Activated T-cell treated with anti-CD3 and anti-CD28 coated beads, Interleukin-2, amount 50 U/mL, for 48 hours (primary cell): ENCODE data around the gene ADAM23.
A peak's percentile ranks its signal among the peaks of the same experiment; 100 is the strongest.
"Not testable (repeated sequence)": the region's sequence is repeated elsewhere in the genome, so short reads cannot be mapped to it uniquely, and the experiment has no call there.

Source experiments
- DNase-seq, 2 experiments: peaks; one replicate each; pipeline ENCODE4 v3.0.0-alpha.2; 2020

ADAM23 gene

GRCh38 chr2:206442833-206443734, at the start of gene ADAM23:
TSS of gene ADAM23 (plus strand) at chr2:206443532. CDS start at chr2:206443867, 335 bp downstream.
- peak; percentile 62 to 68 for DNase-seq

GRCh38 chr2:206396211-206396610, 47.1 kb upstream of the ADAM23 start:
- no peak for DNase-seq

- DNase-seq, result not testable (repeated sequence)
Measured at GRCh38 chr2:206402956-206403569, 40.3 kb upstream of the ADAM23 start.

DNA sequence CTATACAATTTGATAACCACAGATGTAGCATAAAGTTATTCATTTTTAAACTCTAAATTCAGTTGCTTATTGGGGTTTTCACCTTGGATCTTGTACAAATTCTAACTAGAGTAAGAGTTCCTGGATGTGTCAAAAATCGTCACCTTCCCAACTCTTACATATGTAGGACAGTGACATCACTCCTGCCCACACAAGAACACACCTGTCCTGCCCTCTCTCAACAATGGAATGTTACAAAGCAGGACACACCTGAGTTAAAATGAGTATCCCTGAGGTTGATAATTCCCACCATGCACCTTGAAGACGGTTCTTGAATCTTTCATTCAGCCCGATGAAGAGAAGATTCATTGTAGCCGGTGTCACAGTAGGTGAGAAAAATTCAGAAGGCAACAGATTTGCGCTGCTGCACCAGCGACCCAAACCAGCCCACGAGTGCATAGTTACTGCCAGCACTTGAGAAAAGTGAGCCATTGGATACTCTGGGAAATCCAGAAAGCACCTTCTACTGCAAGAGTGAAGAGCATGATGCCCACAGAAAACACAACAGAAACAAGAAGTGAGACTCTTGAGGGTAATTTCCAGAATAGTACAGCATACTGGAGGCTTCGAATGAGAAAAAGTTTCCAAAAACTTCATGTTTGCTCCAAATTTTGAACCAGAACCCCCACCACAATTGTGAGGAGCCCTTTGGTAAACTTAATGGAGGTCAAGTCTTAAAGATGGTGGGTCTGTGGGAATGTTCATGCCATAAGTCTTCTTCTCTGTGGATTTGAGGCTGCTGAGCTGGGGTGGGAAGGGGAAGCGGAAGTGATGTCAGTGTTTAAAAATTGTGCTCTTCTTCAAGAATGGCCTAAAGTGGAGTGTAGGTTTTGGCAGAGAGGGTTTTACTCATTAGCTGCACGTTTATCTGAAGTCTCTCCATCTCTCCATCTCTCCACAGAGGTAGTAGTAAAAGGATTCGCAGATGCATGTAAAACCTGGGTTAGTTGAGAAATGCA, 34.7 kb upstream of the ADAM23 start:
- no peak for DNase-seq

- no peak for DNase-seq
Measured at GRCh38 chr2:206410714-206411113, 32.6 kb upstream of the ADAM23 start.

- DNase-seq, result no peak
Measured at GRCh38 chr2:206415618-206416243, 27.6 kb upstream of the ADAM23 start.

DNA sequence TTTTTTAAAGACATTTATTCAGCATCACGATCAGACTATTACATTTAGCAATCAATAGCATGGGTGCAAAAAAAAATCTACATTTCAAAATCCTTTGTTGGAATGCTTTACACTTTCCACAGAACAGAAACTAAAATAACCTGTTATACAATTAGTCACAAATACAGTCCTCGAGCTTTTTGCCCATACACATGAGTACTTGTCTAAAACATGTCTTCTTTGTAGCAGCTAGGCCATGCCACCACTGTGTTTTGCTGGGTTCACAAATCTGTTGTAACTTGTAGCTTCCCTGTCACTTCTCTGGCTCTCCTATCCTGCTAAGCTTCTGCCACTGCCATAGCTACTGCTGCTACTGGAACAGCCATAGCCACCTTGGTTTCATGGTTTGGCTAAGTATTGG, 24.4 kb upstream of the ADAM23 start:
- DNase-seq, result no peak

- no peak for DNase-seq
Measured at GRCh38 chr2:206420721-206421120, 22.6 kb upstream of the ADAM23 start.

DNA sequence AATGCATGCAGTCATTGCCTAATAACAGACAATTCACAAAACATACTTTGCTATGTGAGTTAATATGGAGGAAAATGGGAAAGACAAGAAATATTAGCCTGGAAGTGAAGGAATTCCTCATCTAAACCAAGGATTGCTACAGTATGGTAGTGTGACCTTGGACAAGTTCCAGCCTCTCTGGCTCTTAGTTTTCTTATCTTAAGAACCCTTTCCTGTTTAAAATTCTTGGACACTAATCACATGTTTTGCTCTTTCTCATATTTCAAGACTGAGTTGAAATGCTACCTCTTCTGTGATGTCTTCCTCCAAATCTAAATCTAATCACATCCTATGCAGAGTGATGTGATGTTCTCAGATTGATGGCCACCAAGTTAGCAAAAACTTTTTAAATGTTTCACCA, 20.8 kb upstream of the ADAM23 start:
- DNase-seq, result no peak

DNA sequence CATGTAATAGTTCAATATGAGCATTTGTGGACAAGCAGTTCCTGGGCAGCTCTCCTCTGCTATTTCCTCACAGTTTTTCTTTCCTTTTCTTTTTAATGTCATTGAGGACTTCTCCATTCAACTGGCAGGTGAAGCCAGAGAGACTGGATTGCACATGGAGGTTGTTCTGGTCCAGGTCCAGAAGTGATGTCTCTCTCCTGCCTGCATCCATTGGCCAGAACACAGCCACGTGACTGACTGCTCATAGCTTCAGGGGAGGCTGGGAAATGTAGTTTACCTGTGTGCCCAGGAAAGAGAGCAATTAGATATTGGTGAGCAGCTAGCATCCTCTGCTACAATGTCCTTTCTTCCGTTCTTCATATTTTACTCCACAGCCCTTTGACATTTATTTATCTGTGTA, 20.2 kb upstream of the ADAM23 start:
- DNase-seq, result no peak

DNA sequence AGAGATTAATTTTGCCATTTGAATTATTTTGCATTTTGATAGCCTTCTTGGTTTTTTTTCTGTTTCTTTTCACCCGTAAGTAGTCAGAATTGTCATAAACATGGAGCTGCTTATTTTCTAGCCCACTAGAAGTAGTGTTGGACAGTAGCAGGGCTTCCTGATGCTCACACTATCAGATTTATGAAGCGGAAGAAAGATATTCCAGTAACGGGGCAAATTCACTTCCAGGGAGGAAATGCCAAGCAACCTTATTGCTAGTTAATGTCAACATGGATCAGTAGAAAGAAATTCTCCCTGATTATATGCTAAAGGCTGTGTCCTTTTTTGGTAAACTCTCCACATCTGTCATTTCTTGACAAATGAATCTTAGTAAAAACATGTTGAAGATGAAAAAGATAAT, 19.2 kb upstream of the ADAM23 start:
- DNase-seq, result no peak

GRCh38 chr2:206428783-206429182, 14.5 kb upstream of the ADAM23 start:
- no peak for DNase-seq

- DNase-seq, result no peak
Measured at GRCh38 chr2:206430452-206430851, 12.9 kb upstream of the ADAM23 start.

DNA sequence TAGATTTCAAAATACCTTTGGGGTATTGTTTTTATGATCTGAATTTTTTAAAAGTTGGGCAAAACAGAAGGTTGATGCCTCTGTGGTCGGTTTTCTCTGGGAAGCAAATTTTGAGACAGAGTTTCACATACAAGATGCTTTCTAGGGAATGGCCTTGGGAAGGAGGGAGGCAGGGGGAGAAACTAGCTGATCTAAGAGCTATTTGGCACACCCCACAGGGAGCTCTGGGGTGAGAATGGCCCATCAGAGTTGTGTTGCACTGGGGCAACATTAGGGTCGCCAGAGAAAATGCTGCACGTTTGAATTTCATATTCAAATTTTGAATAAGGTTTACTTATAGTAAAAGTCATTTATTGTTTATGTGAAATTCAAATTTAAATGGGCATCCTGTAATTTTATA, 11.9 kb upstream of the ADAM23 start:
- no peak for DNase-seq

- DNase-seq, result no peak
Measured at GRCh38 chr2:206432193-206433082, 10.9 kb upstream of the ADAM23 start.

DNA sequence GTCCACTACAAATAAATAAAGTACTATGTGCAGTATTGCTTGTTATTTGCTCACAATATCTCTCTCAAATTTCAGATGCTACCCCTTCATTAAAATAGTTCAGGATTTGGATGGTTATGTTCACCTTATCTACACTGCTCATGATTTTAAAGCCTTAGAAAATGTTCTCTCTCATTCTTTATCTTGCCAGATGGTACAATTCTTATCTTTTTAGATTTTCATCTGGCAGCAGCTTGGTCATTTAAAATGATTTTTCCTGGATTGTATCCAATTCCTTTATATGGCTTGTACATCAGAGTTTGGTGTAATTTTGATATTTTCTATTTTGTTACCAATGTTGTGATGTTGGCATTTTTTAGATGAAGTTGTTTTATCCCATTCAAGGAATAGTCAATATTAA, 10.1 kb upstream of the ADAM23 start:
- DNase-seq, result no peak

DNA sequence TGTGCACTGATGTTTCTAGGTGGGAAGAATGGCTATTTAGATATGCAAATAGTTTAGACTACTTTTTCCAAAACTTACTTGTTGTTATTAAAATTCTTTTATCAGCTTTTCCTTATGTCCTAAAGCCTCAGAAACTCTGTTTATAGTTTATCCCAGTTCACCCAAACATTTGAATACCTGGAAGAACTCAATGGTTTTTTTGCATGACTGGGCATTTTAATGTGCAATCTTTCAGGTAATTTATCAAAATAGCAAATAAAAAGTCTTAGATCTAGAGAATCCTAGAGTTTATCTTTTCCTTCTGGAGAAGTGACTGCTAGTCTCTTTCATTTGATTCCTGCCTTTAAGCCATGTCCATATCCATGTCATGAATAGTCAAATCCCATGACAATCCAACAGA, 9.6 kb upstream of the ADAM23 start:
- DNase-seq, result no peak

GRCh38 chr2:206435742-206436141, 7.6 kb upstream of the ADAM23 start:
- no peak for DNase-seq

DNA sequence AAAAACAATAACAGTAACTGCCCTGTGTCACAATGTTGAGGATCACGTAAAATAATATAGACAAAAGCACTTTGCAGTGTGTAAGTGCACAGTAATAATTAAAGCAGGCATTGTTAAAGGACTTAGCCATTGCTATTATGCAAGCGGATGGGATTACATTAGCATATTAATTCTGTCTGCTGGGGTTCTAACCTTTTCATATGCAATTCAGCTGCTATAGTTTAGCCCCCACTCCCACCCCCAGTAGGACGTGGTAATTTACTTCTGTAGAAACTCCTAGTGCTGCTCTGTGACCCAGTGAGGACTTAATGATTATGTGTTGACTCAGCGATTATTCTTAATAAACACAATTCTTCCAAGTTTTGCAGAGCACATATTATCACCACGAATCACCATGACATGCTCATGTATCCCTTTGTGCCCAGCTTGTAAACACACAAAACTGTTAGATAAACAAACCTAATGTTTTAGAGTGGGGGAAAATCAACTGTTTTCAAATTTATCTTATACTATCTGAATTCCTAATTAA, 5.1 kb upstream of the ADAM23 start:
- DNase-seq, result no peak

GRCh38 chr2:206442474-206442832, 879 bp upstream of the ADAM23 start:
- DNase-seq, result no peak
